IMR-90 (cell line): ENCODE measurements around the gene PARP3. TPM values are rescaled to one million over a fixed set of nuclear protein-coding genes. Genes with fewer than 3 reads are reported as not detected.
A peak's percentile ranks its signal among the peaks of the same experiment; 100 is the strongest.

ENCODE experiments used
- ATAC-seq: fragments of 200-7000 bp; cut with Tn5 transposase; 2 replicates; pipeline ENCODE4 v1.9.1; 2020; ENCODE audit warnings: low read depth, mild to moderate bottlenecking, moderate library complexity
- BruUV-seq: library from RNA; stranded (reverse); fragments of 400-500 nt; replicated peaks from 2 replicates; lab custom pipeline; 2021; lab: Mats Ljungman, UMichigan
- CTCF ChIA-PET: fragments of 300-600 bp; formaldehyde crosslinking; extraction: SDS; loops from one replicate; lab custom pipeline; 2021; ENCODE audit warnings: antibody characterized with exemption; lab: Yijun Ruan, JAX
- POLR2A ChIA-PET: fragments of 300-600 bp; sonication (Branson Sonifier 250); formaldehyde crosslinking; loops from one replicate; lab custom pipeline; 2022; ENCODE audit warnings: antibody characterized with exemption; ENCODE audit not compliant: unreplicated experiment; lab: Charles Lee
- DNase-seq: peaks from one replicate; pipeline ENCODE4 v3.0.0; 2013
- H2AFZ ChIP-seq: replicated peaks from 2 replicates; pipeline ENCODE3; 2013; ENCODE audit warnings: low read length, mild to moderate bottlenecking; ENCODE audit not compliant: poor library complexity
- H2AK5ac ChIP-seq: 2 replicates; pipeline ENCODE4 v1.6.1; 2013; ENCODE audit warnings: low read depth, low read length, inconsistent platforms
- H2AK9ac ChIP-seq: replicated peaks from 2 replicates; pipeline ENCODE3; 2013; ENCODE audit warnings: mild to moderate bottlenecking, low read depth, low read length, moderate library complexity; ENCODE audit not compliant: poor library complexity
- H2BK120ac ChIP-seq: 2 replicates; pipeline ENCODE4 v1.6.1; 2013; ENCODE audit warnings: low read depth, low read length, inconsistent platforms
- H2BK15ac ChIP-seq: 3 replicates; pipeline ENCODE4 v1.6.1; 2013; ENCODE audit warnings: low read depth, low read length, inconsistent platforms
- H2BK20ac ChIP-seq: 2 replicates; pipeline ENCODE4 v1.6.1; 2013; ENCODE audit warnings: low read depth, mild to moderate bottlenecking, inconsistent platforms, low read length, moderate library complexity
- H2BK5ac ChIP-seq: 2 replicates; pipeline ENCODE4 v1.6.1; 2013; ENCODE audit warnings: mild to moderate bottlenecking, low read depth, low read length, inconsistent platforms; ENCODE audit not compliant: poor library complexity, severe bottlenecking
- H3K14ac ChIP-seq: replicated peaks from 2 replicates; pipeline ENCODE4 v1.6.1; 2013; ENCODE audit warnings: low read depth, low read length, inconsistent platforms
- H3K18ac ChIP-seq: 2 replicates; pipeline ENCODE4 v1.6.1; 2013; ENCODE audit warnings: low read depth, low read length, control low read depth
- H3K23ac ChIP-seq: 2 replicates; pipeline ENCODE4 v1.6.1; 2013; ENCODE audit warnings: low read depth, low read length, inconsistent platforms
- H3K27ac ChIP-seq: 2 replicates; pipeline ENCODE4 v1.5.1; 2013; ENCODE audit warnings: mild to moderate bottlenecking, control low read depth, low read length; ENCODE audit not compliant: insufficient read depth
- H3K27me3 ChIP-seq: 2 replicates; pipeline ENCODE4 v1.6.1; 2013; ENCODE audit warnings: low read length; ENCODE audit not compliant: control insufficient read depth, insufficient read depth
- H3K36me3 ChIP-seq: 2 replicates; pipeline ENCODE4 v1.6.1; 2013; ENCODE audit warnings: low read length, mixed read lengths; ENCODE audit not compliant: control insufficient read depth, insufficient read depth
- H3K4ac ChIP-seq: 2 replicates; pipeline ENCODE4 v1.6.1; 2013; ENCODE audit warnings: low read depth, low read length, inconsistent platforms
- H3K4me1 ChIP-seq: 2 replicates; pipeline ENCODE4 v1.6.1; 2013; ENCODE audit warnings: low read length, mixed read lengths; ENCODE audit not compliant: control insufficient read depth, insufficient read depth
- H3K4me2 ChIP-seq: 2 replicates; pipeline ENCODE4 v1.6.1; 2013; ENCODE audit warnings: low read depth, mild to moderate bottlenecking, control low read depth, low read length, moderate library complexity
- H3K4me3 ChIP-seq: 2 replicates; pipeline ENCODE4 v1.5.1; 2013; ENCODE audit warnings: low read depth, mild to moderate bottlenecking, control low read depth, low read length, moderate library complexity; ENCODE audit not compliant: insufficient read depth
- H3K56ac ChIP-seq: 2 replicates; pipeline ENCODE4 v1.6.1; 2013; ENCODE audit warnings: low read length, inconsistent platforms; ENCODE audit not compliant: insufficient read depth; ENCODE audit errors: extremely low read depth
- H3K79me1 ChIP-seq, 2 experiments: 2 replicates each; pipeline ENCODE4 v1.6.1; 2013; ENCODE audit warnings: low read length in 2 of 2, inconsistent platforms in 1 of 2, low read depth in 1 of 2
- H3K9ac ChIP-seq: 2 replicates; pipeline ENCODE4 v1.6.1; 2013; ENCODE audit warnings: low read depth, low read length, control low read depth
- H3K9me1 ChIP-seq: 2 replicates; pipeline ENCODE4 v1.6.1; 2013; ENCODE audit warnings: low read length, inconsistent platforms; ENCODE audit not compliant: insufficient read depth
- H3K9me3 ChIP-seq: 2 replicates; pipeline ENCODE4 v1.6.1; 2013; ENCODE audit warnings: low read length; ENCODE audit not compliant: control insufficient read depth, insufficient read depth
- H4K20me1 ChIP-seq: 2 replicates; pipeline ENCODE4 v1.6.1; 2013; ENCODE audit warnings: low read length, inconsistent platforms; ENCODE audit not compliant: insufficient read depth
- H4K5ac ChIP-seq: 2 replicates; pipeline ENCODE4 v1.6.1; 2013; ENCODE audit warnings: mild to moderate bottlenecking, low read depth, low read length, control low read depth
- H4K8ac ChIP-seq, 2 experiments: 2 replicates each; pipeline ENCODE4 v1.6.1; 2013; ENCODE audit warnings: low read depth in 2 of 2, low read length in 2 of 2, control low read depth in 1 of 2, inconsistent platforms in 1 of 2
- H4K91ac ChIP-seq: 2 replicates; pipeline ENCODE4 v1.6.1; 2013; ENCODE audit warnings: low read depth, low read length, inconsistent platforms; ENCODE audit not compliant: insufficient read depth
- BHLHE40 ChIP-seq: fragments of 150-350 bp; IDR thresholded peaks from 2 replicates; pipeline ENCODE4 v1.6.1; 2016; ENCODE audit warnings: mild to moderate bottlenecking, low read depth, low read length
- CEBPB ChIP-seq: IDR thresholded peaks from 2 replicates; pipeline ENCODE4 v1.6.1; 2012; ENCODE audit warnings: low read depth, low read length, improper control_type of control experiment
- CHD1 ChIP-seq: IDR thresholded peaks from 2 replicates; pipeline ENCODE4 v1.6.1; 2012; ENCODE audit warnings: low read depth, low read length, improper control_type of control experiment
- CTCF ChIP-seq: conservative IDR thresholded peaks from 2 replicates; pipeline ENCODE4 v1.5.1; 2012; ENCODE audit warnings: mild to moderate bottlenecking, low read depth, low read length, improper control_type of control experiment
- ELK1 ChIP-seq: fragments of 150-350 bp; IDR thresholded peaks from 2 replicates; pipeline ENCODE4 v1.6.1; 2016; ENCODE audit warnings: low read depth, mild to moderate bottlenecking, low read length, moderate library complexity, borderline replicate concordance
- FOS ChIP-seq: fragments of 150-350 bp; IDR thresholded peaks from 2 replicates; pipeline ENCODE4 v1.6.1; 2016; ENCODE audit warnings: low read depth, low read length
- MAFK ChIP-seq: IDR thresholded peaks from 2 replicates; pipeline ENCODE4 v1.6.1; 2012; ENCODE audit warnings: low read depth, low read length, improper control_type of control experiment
- MAZ ChIP-seq: IDR thresholded peaks from 2 replicates; pipeline ENCODE4 v1.6.1; 2012; ENCODE audit warnings: low read depth, mild to moderate bottlenecking, low read length, improper control_type of control experiment, moderate library complexity, borderline replicate concordance
- MXI1 ChIP-seq: IDR thresholded peaks from 2 replicates; pipeline ENCODE4 v1.6.1; 2012; ENCODE audit warnings: low read depth, mild to moderate bottlenecking, low read length, moderate library complexity, borderline replicate concordance
- NFE2L2 ChIP-seq: fragments of 150-350 bp; IDR thresholded peaks from 2 replicates; pipeline ENCODE4 v1.6.1; 2016; ENCODE audit warnings: low read depth, mild to moderate bottlenecking, low read length
- POLR2A ChIP-seq: IDR thresholded peaks from 2 replicates; pipeline ENCODE4 v1.6.1; 2012; ENCODE audit warnings: mild to moderate bottlenecking, low read depth, low read length
- RAD21 ChIP-seq: IDR thresholded peaks from 2 replicates; pipeline ENCODE4 v1.6.1; 2012; ENCODE audit warnings: low read length, improper control_type of control experiment
- RCOR1 ChIP-seq: IDR thresholded peaks from 2 replicates; pipeline ENCODE4 v1.6.1; 2012; ENCODE audit warnings: mild to moderate bottlenecking, low read length, improper control_type of control experiment; ENCODE audit not compliant: insufficient replicate concordance
- RFX5 ChIP-seq: IDR thresholded peaks from 2 replicates; pipeline ENCODE4 v1.8.0; 2012; ENCODE audit warnings: low read depth, mild to moderate bottlenecking, low read length, moderate library complexity
- SMC3 ChIP-seq: fragments of 150-350 bp; IDR thresholded peaks from 2 replicates; pipeline ENCODE4 v1.6.1; 2016; ENCODE audit warnings: low read depth, mild to moderate bottlenecking, antibody characterized with exemption, low read length, moderate library complexity
- USF2 ChIP-seq: fragments of 150-350 bp; IDR thresholded peaks from 2 replicates; pipeline ENCODE4 v1.6.1; 2017; ENCODE audit warnings: mild to moderate bottlenecking, antibody characterized with exemption, low read length, low read depth
- WGBS, 2 experiments: methylation state at CpG; one replicate each; pipeline versions ENCODE4 v1.1.5 to v1.1.7; 2013; ENCODE audit warnings: missing lambda C conversion rate in 2 of 2; ENCODE audit not compliant: insufficient read length in 1 of 2; ENCODE audit errors: extremely low coverage in 2 of 2; 5-methylcytosine and 5-hydroxymethylcytosine counted together
- dilution Hi-C: fragments of 300-500 bp; cut with HindIII; formaldehyde crosslinking; loops from one replicate; pipeline ENCODE4 v1.14.3; 2018; ENCODE audit warnings: low sequenced_read_pairs; ENCODE audit not compliant: unreplicated experiment
- in situ Hi-C: fragments of 300-500 bp; cut with MboI; formaldehyde crosslinking; loops from 3 replicates; pipeline ENCODE4 v1.14.3; 2019; ENCODE audit warnings: low sequenced_read_pairs, inconsistent platforms, mixed read lengths
- intact Hi-C: fragments of 100-400 bp; cut with micrococcal nuclease; formaldehyde crosslinking; loops from 2 replicates; pipeline ENCODE4 v1.10.0; 2022
- polyA plus RNA-seq, 3 experiments: library from polyadenylated mRNA; depleted of rRNA; stranded (reverse); fragments of >200 nt; gene quantifications; 2 replicates each; pipeline ENCODE4 v1.2.3, GENCODE V29; 2012; ENCODE audit warnings: low replicate concordance in 1 of 3
- total RNA-seq: library from RNA; depleted of rRNA; stranded (reverse); fragments of >200 nt; gene quantifications from 2 replicates; pipeline ENCODE4 v1.2.3, GENCODE V29; 2012

Gene PARP3
- total and polyA plus RNA-seq, 2 of the 4 experiments (the other 2 are of a cell fraction) = 16.3 to 22.0 TPM

- Histone ChIP-seq H2BK120ac (peak overlapping the region; percentile 30; the same call in 1 of the 2 replicates), H3K27me3 (no peaks in the 10 kb centered on the region), H4K8ac (peak overlapping the region; percentile 55 to 89), H3K4ac (peak overlapping the region; percentile 97), H3K14ac (peak overlapping the region; percentile 98), H2AFZ (peak overlapping the region; percentile 90), H2BK5ac (peak overlapping the region; percentile 44), H3K56ac (peak overlapping the region; percentile 73), H2AK9ac (peak overlapping the region; percentile 98), H3K9me1 (peaks cover 19% of the 10 kb centered on the region), H3K27ac (peak overlapping the region; percentile 76), H3K79me1 (peaks cover 36 to 68% of the 10 kb centered on the region in 2 experiments), H3K4me1 (peaks cover 28% of the 10 kb centered on the region), H4K91ac (peak overlapping the region; percentile 86), H3K4me3 (peak overlapping the region; percentile 70), H2BK15ac (no peak overlapping the region; the same call in 2 of the 3 replicates), H3K18ac (peak overlapping the region; percentile 90), H2BK20ac (peak overlapping the region; percentile 57; the same call in 1 of the 2 replicates), H3K9ac (peak overlapping the region; percentile 95), H3K9me3 (no peaks in the 10 kb centered on the region), H4K20me1 (peaks cover 13% of the 10 kb centered on the region), H3K36me3 (no peaks in the 10 kb centered on the region; the same call in 1 of the 2 replicates), H3K4me2 (peak overlapping the region; percentile 99), H2AK5ac (peak overlapping the region; percentile 98), H3K23ac (peak overlapping the region; percentile 91), H4K5ac (peak overlapping the region; percentile 55)
- WGBS, 2 experiments = 0% methylated on average over 25 of the region's 33 CpGs; no CpG with 5 or more reads in 1 of the 2 experiments
- in situ Hi-C loops (loop anchor here (25.0 kb wide), 1 partner anchor 1630 kb away; the partner anchor contains the start of genes RASSF1, TUSC2 and ZMYND10), intact Hi-C loops (no loop called here), dilution Hi-C loops (no loop called here)
- ChIA-PET CTCF (no interaction called here), POLR2A (no interaction called here)
- TF ChIP-seq FOS (no peak), BHLHE40 (no peak), USF2 (no peak), CHD1 (no peak), NFE2L2 (no peak), POLR2A (no peak), SMC3 (no peak), RCOR1 (no peak), ELK1 (no peak), CEBPB (no peak), CTCF (no peak), MXI1 (no peak), MAZ (no peak), RAD21 (no peak), MAFK (no peak), RFX5 (no peak)
- ATAC-seq (peak; percentile 7), DNase-seq (no peak)
- BruUV-seq = no TSS peak
Observed at GRCh38 chr3:51966922-51967383, 24.8 kb downstream of the PARP3 start.
